Measurements from ENCODE around the gene CREB3L4.

GRCh38 chr1:153919876-153920852 lies 47.5 kb upstream of the CREB3L4 start:
- TF ChIP-seq CTCF (IDR thresholded peaks at IDR 0.05; ENCODE audit: extremely low read depth in 1 of 2, insufficient read depth in 1 of 2, low read depth in 1 of 2, low read length in 2 of 2), result no peak
- no peak for TF ChIP-seq POLR2A (IDR thresholded peaks at IDR 0.05; ENCODE audit: low read depth, low read length)

Measured in endothelial cell of umbilical vein (primary cell).